PC-9 (cell line): ENCODE results near the gene RCAN1.
A peak's percentile ranks its signal among the peaks of the same experiment; 100 is the strongest.

Source experiments
- EZH2 ChIP-seq: fragments of 200-600 bp; sonication (generic); IDR thresholded peaks from 2 replicates; pipeline ENCODE4 v1.8.0; 2017; ENCODE audit warnings: antibody characterized with exemption, low read depth
- TF ChIP-seq, protein P1 (sequence below): fragments of 200-600 bp; sonication (generic); conservative IDR thresholded peaks from 2 replicates; pipeline ENCODE4 v1.6.1; 2017; ENCODE audit warnings: mixed run types, antibody characterized with exemption, mild to moderate bottlenecking, moderate library complexity

DNA sequence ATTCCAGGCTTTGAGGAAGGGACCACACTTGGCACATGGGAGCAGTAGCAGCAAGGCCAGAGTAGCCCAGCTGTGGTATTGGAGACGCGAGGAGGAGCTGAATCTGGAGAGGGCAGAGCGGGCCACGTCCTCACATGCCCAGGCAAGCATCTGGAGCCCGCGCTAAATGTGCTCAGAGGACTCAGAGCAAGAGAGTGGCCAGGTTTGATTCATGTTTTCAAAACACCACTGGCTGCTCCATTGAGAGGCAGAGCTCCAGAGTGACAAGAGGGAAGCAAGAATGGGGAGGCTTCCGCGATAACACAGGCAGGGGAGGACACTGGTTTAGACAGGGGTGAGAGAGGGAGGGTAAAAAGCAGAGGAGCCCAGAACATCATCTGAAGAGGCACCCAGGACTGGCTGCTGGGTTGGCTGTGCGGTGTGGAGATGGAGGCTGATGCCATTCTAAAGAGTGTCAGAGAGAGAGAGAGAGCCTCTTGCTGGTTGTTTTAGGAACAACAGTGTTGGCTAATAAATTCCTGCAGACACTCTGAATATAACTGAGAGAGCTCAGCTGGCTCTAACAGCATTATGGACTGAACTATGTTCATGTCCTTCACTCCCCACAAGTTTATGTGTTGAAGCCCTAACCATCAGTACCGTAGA is 32.3 kb downstream of the RCAN1 start:
- TF ChIP-seq, protein P1, sequence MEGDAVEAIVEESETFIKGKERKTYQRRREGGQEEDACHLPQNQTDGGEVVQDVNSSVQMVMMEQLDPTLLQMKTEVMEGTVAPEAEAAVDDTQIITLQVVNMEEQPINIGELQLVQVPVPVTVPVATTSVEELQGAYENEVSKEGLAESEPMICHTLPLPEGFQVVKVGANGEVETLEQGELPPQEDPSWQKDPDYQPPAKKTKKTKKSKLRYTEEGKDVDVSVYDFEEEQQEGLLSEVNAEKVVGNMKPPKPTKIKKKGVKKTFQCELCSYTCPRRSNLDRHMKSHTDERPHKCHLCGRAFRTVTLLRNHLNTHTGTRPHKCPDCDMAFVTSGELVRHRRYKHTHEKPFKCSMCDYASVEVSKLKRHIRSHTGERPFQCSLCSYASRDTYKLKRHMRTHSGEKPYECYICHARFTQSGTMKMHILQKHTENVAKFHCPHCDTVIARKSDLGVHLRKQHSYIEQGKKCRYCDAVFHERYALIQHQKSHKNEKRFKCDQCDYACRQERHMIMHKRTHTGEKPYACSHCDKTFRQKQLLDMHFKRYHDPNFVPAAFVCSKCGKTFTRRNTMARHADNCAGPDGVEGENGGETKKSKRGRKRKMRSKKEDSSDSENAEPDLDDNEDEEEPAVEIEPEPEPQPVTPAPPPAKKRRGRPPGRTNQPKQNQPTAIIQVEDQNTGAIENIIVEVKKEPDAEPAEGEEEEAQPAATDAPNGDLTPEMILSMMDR = peak; percentile 44; the same call in 1 of the 2 replicates
- no peak for TF ChIP-seq EZH2
